GM12873 (cell line): Measurements from ENCODE around the gene COX5A.
A peak's percentile ranks its signal among the peaks of the same experiment; 100 is the strongest.

Experiments used
- TF ChIP-seq, protein P1 (sequence below): IDR thresholded peaks from 2 replicates; pipeline ENCODE4 v1.5.1; 2012; ENCODE audit warnings: low read depth, mild to moderate bottlenecking, moderate library complexity, low read length, control low read depth; ENCODE audit not compliant: insufficient read depth; ENCODE audit errors: missing control alignments

COX5A gene

DNA sequence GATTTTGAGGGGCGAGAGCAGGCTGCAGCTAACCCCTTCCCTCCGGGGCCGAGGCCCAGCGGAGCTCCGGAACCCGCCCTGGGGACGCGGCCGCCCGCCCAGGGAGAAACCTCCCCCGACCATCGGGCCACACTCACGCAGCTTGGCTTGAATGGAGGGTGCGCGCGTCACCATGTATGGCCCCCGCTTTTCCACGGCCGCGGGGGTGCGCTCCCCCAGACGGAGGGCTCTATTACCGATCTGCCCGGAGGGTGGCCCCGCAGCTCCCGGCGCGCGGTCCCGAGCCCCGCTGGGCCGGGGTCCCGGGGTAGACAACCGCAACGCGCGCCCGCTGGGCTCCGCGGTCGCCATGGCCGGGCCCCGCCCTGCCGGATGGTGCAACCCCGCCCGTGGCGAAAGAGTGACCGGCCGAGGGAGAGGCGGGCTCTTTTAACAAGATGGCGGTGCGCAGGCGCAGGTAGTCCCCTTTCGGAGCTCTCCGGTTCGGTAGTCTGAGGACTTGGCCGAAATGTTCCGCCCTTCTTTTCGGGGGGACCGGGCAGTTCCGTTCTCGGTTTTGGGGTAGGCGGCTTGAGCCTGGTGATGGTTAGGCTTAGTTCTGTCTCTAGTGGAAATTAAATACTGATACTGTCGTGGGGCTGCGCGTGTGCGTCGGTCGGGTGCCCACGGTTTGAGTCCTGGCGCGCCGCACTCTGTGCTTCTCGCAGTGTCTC lies 31.3 kb downstream of the COX5A start, which contains the start of gene FAM219B:
FAM219B (minus strand) TSS at position 402 of the 713 bp plus-strand sequence; CDS start at position 351, 51 bp downstream.
- TF ChIP-seq, protein P1, sequence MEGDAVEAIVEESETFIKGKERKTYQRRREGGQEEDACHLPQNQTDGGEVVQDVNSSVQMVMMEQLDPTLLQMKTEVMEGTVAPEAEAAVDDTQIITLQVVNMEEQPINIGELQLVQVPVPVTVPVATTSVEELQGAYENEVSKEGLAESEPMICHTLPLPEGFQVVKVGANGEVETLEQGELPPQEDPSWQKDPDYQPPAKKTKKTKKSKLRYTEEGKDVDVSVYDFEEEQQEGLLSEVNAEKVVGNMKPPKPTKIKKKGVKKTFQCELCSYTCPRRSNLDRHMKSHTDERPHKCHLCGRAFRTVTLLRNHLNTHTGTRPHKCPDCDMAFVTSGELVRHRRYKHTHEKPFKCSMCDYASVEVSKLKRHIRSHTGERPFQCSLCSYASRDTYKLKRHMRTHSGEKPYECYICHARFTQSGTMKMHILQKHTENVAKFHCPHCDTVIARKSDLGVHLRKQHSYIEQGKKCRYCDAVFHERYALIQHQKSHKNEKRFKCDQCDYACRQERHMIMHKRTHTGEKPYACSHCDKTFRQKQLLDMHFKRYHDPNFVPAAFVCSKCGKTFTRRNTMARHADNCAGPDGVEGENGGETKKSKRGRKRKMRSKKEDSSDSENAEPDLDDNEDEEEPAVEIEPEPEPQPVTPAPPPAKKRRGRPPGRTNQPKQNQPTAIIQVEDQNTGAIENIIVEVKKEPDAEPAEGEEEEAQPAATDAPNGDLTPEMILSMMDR: no peak

DNA sequence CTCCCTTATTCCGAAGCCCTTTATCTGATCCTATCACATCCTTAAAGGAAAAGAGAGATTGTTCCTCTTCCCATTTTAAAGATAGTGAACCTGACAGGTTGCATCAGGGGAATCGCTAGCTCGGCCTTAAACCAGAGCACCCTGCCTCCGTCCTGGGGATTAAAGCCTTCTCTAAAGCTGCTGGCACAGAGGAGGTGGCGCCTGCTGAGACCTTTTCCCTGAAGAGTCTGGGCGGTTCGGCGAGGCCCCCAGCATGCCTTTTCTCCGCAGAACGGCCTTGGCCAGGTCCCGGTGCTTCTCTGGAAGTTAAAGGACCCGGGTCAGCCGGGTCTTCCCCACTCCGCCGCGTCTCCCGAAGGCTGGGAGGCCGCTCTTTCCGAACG lies 31.8 kb downstream of the COX5A start:
- TF ChIP-seq, protein P1: no peak

DNA sequence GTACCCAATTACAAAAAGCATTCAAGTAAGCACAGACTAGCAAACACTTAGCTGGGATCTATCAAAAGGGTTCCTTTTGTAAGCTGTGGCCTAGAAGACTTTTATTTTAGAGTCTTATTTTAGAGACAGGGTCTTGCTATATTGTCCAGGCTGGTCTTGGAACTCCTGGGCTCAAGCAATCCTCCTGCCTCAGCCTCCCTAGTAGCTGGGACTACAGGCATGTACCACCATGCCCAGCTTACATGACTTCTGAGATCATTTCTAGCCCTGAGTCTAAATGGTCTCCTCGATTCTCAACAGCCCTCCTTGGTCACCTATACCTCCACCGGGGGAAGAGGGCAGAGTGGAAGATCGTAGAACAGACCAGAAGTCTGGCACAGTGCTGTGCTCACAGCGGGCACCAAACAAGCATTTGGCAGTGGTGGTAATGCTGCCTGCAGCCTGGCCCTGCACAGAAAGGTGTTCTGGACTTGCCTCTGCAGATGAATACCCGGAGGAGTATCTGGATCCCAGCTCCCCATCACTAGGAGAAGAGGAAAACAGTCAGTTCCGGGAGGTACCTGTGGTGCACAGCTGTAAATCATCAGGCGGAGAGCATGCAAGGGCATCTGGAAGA lies 33.6 kb downstream of the COX5A start:
- TF ChIP-seq, protein P1: no peak

DNA sequence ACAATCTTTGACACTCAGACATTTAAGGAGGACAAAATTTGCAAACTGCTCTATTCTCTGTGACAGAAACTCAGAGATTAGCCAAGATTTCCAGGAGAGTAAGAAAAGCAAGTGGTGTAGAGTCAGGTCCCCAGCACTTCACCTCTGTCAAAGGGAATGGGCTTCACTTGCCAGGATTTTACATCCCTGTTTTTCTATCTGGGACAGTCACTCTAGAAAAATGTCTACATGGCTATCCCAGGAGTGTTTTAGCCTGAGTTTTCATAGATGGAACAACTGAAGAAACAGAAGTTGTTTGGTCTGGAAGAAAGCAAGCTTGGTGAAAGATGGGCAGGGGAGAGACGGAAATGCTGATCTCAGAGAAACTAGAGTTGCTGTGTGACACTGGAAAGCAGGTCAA lies 34.2 kb downstream of the COX5A start:
- TF ChIP-seq, protein P1: no peak

DNA sequence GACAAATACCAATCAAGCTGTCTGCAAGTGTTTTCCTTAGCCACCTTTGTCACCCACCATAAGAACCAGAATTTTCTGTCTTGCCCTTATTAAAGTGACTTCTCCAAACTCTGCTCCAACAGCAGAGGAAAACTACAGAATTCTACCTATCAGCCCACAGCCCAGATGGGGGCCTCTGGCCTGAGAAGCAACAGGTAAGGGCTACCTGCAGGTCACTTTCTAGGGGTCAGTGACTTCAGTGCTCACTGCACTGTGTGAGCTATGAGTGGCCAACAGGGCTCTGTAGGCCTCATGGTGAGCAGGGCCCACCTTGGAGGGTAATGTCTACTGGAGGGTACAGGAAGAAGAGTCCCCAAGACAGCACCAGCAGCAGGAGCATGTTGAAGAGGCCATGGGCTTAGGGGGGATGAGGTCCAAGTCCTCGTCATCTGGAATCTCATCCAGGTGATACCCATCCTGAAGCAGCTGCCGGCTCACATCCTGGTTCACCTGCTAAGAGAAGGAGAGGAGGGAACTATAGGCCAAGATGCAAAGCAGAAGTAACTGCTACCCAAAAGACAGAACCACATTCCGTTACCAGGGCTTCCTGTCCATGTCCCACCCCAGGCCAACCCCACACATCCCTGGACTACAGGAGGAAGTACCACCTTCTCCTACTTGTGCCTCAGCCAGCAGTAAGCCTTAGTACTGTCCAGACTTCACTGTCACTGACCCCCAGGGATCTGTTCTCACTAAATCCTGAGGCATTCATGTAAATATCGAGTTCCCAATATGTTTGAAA lies 35.4 kb downstream of the COX5A start:
- TF ChIP-seq, protein P1: no peak

DNA sequence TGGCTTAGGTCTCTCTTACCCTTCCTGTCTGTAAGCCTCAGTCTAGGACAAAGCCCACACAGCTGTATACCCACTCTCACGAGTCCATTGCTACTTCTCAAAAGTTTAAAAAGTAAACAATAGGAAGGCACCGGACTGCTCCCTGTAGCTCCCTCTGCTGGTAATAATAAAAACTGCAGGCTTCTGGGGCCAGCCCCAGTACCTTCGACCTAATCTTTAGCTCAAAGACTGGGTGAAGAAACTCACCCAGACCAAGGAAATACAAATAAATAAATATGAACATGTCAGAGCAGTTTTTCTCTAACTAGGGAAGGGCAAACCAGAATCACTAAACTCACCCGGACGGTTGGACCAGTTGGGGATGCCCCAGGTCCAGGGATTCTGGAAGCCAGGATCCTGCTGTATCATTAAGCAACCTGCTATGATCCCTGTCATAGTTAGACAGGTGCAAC lies 36.2 kb downstream of the COX5A start:
- TF ChIP-seq, protein P1: peak; percentile 74

DNA sequence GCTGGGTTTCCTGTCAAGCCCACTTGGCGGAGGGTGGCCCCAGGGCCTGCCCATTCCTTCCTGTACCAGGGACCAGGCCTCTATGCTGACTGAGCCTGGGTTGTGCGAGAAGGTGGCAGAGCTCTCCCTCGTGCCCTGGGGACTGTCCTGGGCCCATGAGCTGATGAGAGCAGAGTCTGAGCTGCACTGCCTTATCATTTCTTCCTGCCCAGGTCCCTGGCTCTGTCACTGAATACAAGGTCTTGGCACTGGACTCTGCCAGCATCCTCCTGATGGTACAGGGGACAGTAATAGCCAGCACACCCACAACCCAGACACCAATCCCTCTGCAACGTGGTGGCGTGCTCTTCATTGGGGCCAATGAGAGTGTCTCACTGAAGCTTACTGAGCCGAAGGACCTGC lies 40.6 kb downstream of the COX5A start:
- TF ChIP-seq, protein P1: no peak
